NCI-H82 (cell line): ENCODE data around the gene MED1.

Source experiments
- DNase-seq: peaks from one replicate; lab custom pipeline; 2025; lab: John Stamatoyannopoulos, UW

The MED1 gene

GRCh38 chr17:39360537-39360936 is 90.5 kb downstream of the MED1 start:
- no peak for DNase-seq

GRCh38 chr17:39359994-39360393 is 91.1 kb downstream of the MED1 start:
- DNase-seq: no peak

DNA sequence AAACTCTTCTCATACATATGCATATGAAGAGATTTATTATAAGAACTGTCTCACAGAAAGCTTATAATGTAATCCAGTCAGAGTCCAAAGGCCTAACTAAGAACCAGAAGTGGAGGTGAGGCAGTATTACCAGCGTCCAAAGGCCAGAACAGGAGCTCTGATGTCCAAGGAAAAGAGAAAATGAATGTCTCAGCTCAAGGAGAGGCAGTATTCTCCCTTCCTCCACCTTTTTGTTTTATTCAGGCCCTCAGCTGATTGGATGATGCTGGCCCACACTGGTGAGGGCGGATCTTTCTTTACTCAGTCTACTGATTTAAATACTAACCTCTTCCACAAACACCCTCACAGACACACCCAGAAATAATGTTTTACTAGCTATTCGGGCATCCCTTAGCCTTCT is 93.1 kb downstream of the MED1 start:
- no peak for DNase-seq

DNA sequence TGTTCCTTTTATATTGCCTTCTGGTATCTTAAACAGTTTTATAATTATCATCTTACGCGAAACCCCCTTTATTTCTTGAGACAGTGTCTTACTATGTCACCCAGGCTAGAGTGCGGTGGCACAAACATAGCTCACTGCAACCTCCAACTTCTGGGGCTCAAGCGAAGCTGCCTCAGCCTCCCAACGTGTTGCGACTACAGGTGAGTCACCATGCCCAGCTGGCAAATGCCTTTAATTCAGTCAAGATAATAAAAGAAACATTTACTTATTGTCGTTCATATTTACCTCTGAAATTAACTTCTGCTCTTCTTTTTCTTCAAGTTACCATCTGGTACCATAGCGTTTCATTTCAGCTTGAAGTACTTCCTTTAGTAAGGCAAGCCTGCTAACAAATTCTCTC is 93.6 kb downstream of the MED1 start:
- DNase-seq: no peak
